Parathyroid adenoma (tissue), 2 donors: Measurements from ENCODE around the gene MXRA7.

Experiments
- H2AFZ ChIP-seq: fragments of 300-600 bp; sonication (generic); one replicate; pipeline ENCODE4 v1.7.0; 2017; ENCODE audit warnings: antibody characterized with exemption, mild to moderate bottlenecking
- H3K27ac ChIP-seq: fragments of 300-600 bp; sonication (generic); one replicate; pipeline ENCODE4 v1.7.0; 2017
- H3K27me3 ChIP-seq: fragments of 300-600 bp; sonication (generic); one replicate; pipeline ENCODE4 v1.7.0; 2017; ENCODE audit warnings: low read length; ENCODE audit not compliant: control insufficient read depth, insufficient read depth
- H3K36me3 ChIP-seq: fragments of 300-600 bp; sonication (generic); one replicate; pipeline ENCODE4 v1.7.0; 2017; ENCODE audit warnings: low read length; ENCODE audit not compliant: control insufficient read depth, insufficient read depth
- H3K4me1 ChIP-seq: fragments of 300-600 bp; sonication (generic); one replicate; pipeline ENCODE4 v1.7.0; 2017; ENCODE audit warnings: control low read depth
- H3K4me2 ChIP-seq: fragments of 300-600 bp; sonication (generic); one replicate; pipeline ENCODE4 v1.7.0; 2017; ENCODE audit warnings: low read length
- H3K4me3 ChIP-seq: fragments of 300-600 bp; sonication (generic); one replicate; pipeline ENCODE4 v1.7.0; 2017; ENCODE audit warnings: low read depth, low read length
- H3K79me2 ChIP-seq: fragments of 300-600 bp; sonication (generic); one replicate; pipeline ENCODE4 v1.7.0; 2017; ENCODE audit warnings: control low read depth
- H3K9ac ChIP-seq: fragments of 300-600 bp; sonication (generic); one replicate; pipeline ENCODE4 v1.7.0; 2017; ENCODE audit warnings: mild to moderate bottlenecking
- H3K9me3 ChIP-seq: fragments of 300-600 bp; sonication (generic); one replicate; pipeline ENCODE4 v1.7.0; 2017; ENCODE audit warnings: low read length; ENCODE audit not compliant: control insufficient read depth
- TF ChIP-seq, protein P1 (sequence below): fragments of 300-600 bp; sonication (generic); IDR thresholded peaks from one replicate; pipeline ENCODE4 v1.7.0; 2017; ENCODE audit warnings: antibody characterized with exemption, mild to moderate bottlenecking
- donor health status: primary hyperparathyroidism.

Gene MXRA7

GRCh38 chr17:76753061-76753961 is 42.5 kb upstream of the MXRA7 start:
- no peaks in the 10 kb centered on the region for H3K79me2 ChIP-seq
- H3K27ac ChIP-seq, result no peak overlapping the region
- H2AFZ ChIP-seq, result no peak overlapping the region
- no peak overlapping the region for H3K4me3 ChIP-seq
- no peak overlapping the region for H3K9ac ChIP-seq
- H3K27me3 ChIP-seq, result no peaks in the 10 kb centered on the region
- no peaks in the 10 kb centered on the region for H3K36me3 ChIP-seq
- TF ChIP-seq, protein P1, sequence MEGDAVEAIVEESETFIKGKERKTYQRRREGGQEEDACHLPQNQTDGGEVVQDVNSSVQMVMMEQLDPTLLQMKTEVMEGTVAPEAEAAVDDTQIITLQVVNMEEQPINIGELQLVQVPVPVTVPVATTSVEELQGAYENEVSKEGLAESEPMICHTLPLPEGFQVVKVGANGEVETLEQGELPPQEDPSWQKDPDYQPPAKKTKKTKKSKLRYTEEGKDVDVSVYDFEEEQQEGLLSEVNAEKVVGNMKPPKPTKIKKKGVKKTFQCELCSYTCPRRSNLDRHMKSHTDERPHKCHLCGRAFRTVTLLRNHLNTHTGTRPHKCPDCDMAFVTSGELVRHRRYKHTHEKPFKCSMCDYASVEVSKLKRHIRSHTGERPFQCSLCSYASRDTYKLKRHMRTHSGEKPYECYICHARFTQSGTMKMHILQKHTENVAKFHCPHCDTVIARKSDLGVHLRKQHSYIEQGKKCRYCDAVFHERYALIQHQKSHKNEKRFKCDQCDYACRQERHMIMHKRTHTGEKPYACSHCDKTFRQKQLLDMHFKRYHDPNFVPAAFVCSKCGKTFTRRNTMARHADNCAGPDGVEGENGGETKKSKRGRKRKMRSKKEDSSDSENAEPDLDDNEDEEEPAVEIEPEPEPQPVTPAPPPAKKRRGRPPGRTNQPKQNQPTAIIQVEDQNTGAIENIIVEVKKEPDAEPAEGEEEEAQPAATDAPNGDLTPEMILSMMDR, result no peak
- H3K4me2 ChIP-seq, result no peak overlapping the region
- no peaks in the 10 kb centered on the region for H3K9me3 ChIP-seq
- peaks cover 2% of the 10 kb centered on the region for H3K4me1 ChIP-seq

DNA sequence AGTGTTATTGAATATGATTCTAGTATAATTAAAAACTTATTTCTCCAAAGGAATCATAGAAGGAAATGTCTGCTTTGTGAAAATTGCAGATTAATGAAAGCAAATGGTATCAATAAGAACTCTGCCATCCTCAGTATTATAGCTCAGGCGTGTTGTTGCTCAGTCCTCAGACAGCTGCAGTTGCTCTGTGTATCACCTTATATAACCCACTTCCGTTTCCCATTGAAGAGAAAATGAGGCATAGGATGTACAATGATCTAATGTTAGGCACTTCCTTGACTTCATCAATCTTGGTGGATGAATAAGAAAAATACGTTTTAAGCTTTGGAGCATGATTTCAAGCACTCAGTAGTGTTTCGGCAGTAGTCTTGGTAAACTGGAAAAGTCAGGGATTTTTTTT is 41.2 kb upstream of the MXRA7 start:
- Histone ChIP-seq H3K9me3 (no peaks in the 10 kb centered on the region), H3K4me3 (no peak overlapping the region), H2AFZ (no peak overlapping the region), H3K79me2 (no peaks in the 10 kb centered on the region), H3K4me2 (no peak overlapping the region), H3K27ac (no peak overlapping the region), H3K4me1 (peaks cover 2% of the 10 kb centered on the region), H3K9ac (no peak overlapping the region), H3K27me3 (no peaks in the 10 kb centered on the region), H3K36me3 (no peaks in the 10 kb centered on the region)
- TF ChIP-seq, protein P1, result no peak

GRCh38 chr17:76751416-76751993 is 40.7 kb upstream of the MXRA7 start:
- Histone ChIP-seq H3K9me3 (no peaks in the 10 kb centered on the region), H3K4me2 (no peak overlapping the region), H3K4me3 (no peak overlapping the region), H2AFZ (no peak overlapping the region), H3K79me2 (no peaks in the 10 kb centered on the region), H3K9ac (no peak overlapping the region), H3K4me1 (peaks cover 2% of the 10 kb centered on the region), H3K27me3 (no peaks in the 10 kb centered on the region), H3K27ac (no peak overlapping the region), H3K36me3 (no peaks in the 10 kb centered on the region)
- TF ChIP-seq, protein P1, result no peak

DNA sequence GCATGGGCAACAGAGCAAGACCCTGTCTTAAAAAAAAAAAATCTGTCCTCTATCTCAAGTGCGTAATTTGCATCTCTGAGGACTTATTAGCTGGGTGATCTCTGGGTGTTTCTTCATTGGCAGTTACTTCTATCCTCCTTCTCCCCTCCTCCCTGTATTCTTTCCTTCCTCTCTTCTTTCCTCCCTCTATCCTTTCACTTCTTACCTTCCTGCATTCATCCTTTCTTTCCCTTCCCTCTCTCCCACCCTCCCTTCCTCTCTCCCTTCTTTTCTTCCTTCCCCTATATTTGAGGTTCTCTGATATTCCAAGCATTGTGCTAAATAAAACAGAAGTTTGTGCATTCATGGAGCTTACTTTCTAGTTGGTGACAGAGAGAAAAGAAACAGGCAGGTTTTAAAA is 37.9 kb upstream of the MXRA7 start:
- no peak overlapping the region for H3K9ac ChIP-seq
- no peak overlapping the region for H3K4me3 ChIP-seq
- H3K4me1 ChIP-seq, result no peaks in the 10 kb centered on the region
- H3K36me3 ChIP-seq, result no peaks in the 10 kb centered on the region
- no peaks in the 10 kb centered on the region for H3K9me3 ChIP-seq
- H3K4me2 ChIP-seq, result no peak overlapping the region
- H3K27ac ChIP-seq, result no peak overlapping the region
- H3K27me3 ChIP-seq, result no peaks in the 10 kb centered on the region
- H3K79me2 ChIP-seq, result no peaks in the 10 kb centered on the region
- TF ChIP-seq, protein P1, result no peak
- H2AFZ ChIP-seq, result no peak overlapping the region
